Body of pancreas (tissue), 4 donors: ENCODE results near the gene RAB17.

ENCODE experiments used
- POLR2A ChIP-seq, 3 donors: fragments of 450-650 bp; IDR thresholded peaks; one replicate each; pipeline ENCODE4 v1.6.1; 2016; ENCODE audit warnings: antibody characterized with exemption in 3 of 3, mild to moderate bottlenecking in 2 of 3
- TF ChIP-seq, protein P1 (sequence below), 7 experiments: fragments of 450-650 bp in 4 of 7; fragments of 200-600 bp in 3 of 7; sonication (generic) in 3 of 7; IDR thresholded peaks; one replicate each; pipeline ENCODE4 v1.5.1; 2016 to 2019; ENCODE audit warnings: antibody characterized with exemption in 7 of 7

DNA sequence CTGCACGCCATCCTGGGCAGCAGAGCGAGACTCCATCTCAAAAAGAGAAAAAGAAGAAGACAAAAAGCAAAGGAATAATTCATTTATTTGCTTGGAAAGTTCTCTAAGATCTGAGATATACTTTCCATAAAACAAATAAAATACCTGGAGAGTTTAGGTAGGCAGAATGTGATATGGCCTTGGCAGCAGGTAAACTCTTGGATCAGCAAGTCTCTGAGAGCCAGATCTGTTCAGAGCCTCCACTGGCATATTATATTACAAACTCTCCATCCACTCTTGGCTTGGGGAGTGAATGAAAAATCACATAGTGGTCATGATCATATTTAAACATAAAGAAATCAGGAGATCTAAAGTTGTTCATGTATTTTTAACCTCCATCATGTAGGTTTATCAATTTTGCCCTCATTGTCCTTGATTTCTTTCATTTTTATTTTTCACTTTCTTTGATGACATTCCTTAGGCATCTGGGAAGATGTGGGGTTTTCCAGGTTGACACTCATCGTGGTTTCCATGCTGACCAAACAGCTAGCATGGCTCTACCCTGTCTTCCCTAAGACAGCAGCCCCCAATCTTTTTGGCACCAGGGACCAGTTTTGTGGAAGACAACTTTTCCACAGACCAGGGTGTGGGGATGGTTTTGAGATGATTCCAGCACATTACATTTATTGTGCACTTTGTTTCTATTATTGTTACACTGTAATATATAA is 47.0 kb upstream of the RAB17 start:
- TF ChIP-seq, protein P1, sequence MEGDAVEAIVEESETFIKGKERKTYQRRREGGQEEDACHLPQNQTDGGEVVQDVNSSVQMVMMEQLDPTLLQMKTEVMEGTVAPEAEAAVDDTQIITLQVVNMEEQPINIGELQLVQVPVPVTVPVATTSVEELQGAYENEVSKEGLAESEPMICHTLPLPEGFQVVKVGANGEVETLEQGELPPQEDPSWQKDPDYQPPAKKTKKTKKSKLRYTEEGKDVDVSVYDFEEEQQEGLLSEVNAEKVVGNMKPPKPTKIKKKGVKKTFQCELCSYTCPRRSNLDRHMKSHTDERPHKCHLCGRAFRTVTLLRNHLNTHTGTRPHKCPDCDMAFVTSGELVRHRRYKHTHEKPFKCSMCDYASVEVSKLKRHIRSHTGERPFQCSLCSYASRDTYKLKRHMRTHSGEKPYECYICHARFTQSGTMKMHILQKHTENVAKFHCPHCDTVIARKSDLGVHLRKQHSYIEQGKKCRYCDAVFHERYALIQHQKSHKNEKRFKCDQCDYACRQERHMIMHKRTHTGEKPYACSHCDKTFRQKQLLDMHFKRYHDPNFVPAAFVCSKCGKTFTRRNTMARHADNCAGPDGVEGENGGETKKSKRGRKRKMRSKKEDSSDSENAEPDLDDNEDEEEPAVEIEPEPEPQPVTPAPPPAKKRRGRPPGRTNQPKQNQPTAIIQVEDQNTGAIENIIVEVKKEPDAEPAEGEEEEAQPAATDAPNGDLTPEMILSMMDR (IDR thresholded peaks at IDR 0.05): no peak
- no peak for TF ChIP-seq POLR2A (IDR thresholded peaks at IDR 0.05)
